A673 (cell line): ENCODE results near the gene MGMT.

Experiments used
- CTCF ChIP-seq: fragments of 300-800, 200-600 bp; sonication (generic); conservative IDR thresholded peaks from 2 replicates; pipeline ENCODE4 v1.5.1; 2017; ENCODE audit warnings: low read depth, mild to moderate bottlenecking, antibody characterized with exemption, low read length, moderate library complexity, mixed read lengths
- EZH2 ChIP-seq: fragments of 200-600 bp; sonication (generic); IDR thresholded peaks from 2 replicates; pipeline ENCODE4 v1.6.1; 2017; ENCODE audit warnings: borderline replicate concordance, low read depth, mild to moderate bottlenecking, mixed read lengths, antibody characterized with exemption, low read length; ENCODE audit not compliant: poor library complexity, severe bottlenecking

GRCh38 chr10:129796710-129797420 is 329.8 kb downstream of the MGMT start:
- no peak for TF ChIP-seq CTCF
- no peak for TF ChIP-seq EZH2
